NCI-H146 (cell line): ENCODE results near the gene DSG3.
A peak's percentile ranks its signal among the peaks of the same experiment; 100 is the strongest.
"Not testable (repeated sequence)": the region's sequence is repeated elsewhere in the genome, so short reads cannot be mapped to it uniquely, and the experiment has no call there.

ENCODE experiments used
- DNase-seq: peaks from one replicate; lab custom pipeline; 2025; lab: John Stamatoyannopoulos, UW

The DSG3 gene

DNA sequence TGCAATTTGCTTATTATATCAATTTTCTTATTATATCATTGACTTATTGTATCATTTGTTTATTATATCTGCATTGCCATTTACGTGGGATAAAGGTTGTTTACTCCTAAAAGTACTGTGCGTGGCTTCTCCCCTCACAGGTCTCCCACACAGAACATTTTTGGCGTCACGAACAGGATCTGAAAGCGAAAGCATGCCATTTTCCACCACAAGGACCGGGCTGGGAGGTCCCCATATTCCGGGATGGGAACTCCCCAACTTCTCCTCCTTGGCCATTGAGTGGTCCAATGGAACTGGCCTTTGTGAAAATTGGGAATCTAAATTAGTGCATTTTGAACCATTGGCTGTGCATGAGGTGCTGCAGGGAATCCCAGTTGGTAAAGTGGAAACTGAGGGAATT, 45.6 kb downstream of the DSG3 start:
- DNase-seq, result no peak

DNA sequence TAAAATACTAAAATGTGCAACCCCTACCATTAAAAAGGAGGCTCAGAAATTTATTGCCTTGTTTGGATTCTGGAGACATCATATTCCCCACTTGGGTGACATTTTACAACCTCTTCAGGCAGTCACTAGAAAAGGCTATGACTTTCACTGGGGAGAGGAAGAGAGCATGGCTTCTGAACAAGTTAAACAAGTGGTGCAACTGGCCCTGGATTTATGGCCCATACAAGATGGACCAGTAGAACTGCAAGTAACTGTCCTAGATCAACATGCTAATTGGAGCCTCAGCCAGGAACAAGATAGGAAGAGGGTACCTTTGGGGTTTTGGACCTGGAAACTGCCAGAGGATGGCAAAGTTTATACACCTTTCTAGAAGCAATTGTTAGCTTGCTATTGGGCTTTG, 46.4 kb downstream of the DSG3 start:
- DNase-seq, result no peak

DNA sequence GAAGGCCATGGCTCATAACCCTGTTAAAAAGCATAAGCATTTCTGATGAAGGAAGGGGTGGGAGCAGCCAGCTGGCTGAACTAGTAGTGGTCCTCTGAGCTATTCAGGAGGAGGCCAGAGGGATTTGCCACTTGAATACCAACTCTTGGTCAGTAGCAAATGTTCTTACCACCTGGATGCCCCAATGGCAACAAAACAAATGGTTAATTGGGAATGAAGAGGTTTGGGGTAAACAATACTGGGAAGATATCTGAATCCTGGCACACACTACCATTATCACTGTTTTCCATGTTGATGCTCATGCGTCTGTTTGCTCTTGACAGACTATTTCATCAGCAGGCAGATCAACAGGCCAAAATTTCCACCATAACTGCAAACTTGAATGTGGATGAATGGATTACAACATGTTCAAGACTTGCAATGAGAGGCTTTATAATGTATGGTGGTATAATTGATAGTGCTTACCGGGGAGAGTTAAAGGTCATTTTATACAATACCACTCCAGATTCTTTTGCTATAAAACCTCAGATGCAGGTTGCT, 47.2 kb downstream of the DSG3 start:
- DNase-seq, result not testable (repeated sequence)

DNA sequence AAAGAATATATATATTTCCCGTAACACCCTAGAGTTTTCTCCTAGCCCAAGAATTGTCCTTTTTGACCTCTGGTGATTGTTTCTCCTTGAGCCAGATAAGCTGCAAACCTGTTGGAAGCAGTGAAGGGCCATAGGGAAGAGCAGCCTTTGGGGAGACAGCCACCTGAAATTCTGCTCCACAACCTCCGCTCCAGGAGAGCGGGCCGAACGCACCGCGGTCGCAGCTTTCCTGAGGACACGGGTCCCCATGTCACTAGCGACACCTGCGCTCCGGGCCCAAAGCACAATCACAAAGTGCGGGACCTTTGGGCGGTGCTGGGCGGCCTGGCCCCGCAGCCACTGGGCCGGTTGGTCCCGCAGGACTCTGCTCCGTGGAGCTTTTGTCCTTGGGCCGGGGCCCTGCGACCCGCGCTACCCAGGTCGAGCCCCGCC, 49.9 kb downstream of the DSG3 start:
- no peak for DNase-seq

- peak; percentile 66 for DNase-seq
These were observed 50.5 kb downstream of the DSG3 start, which contains the start of gene DSG2 for GRCh38 chr18:31497836-31498573. DSG2 (plus strand) TSS chr18:31498177; CDS start chr18:31498252, 75 bp downstream.

- DNase-seq, result no peak
These were observed 51.3 kb downstream of the DSG3 start for GRCh38 chr18:31498574-31499524.

DNA sequence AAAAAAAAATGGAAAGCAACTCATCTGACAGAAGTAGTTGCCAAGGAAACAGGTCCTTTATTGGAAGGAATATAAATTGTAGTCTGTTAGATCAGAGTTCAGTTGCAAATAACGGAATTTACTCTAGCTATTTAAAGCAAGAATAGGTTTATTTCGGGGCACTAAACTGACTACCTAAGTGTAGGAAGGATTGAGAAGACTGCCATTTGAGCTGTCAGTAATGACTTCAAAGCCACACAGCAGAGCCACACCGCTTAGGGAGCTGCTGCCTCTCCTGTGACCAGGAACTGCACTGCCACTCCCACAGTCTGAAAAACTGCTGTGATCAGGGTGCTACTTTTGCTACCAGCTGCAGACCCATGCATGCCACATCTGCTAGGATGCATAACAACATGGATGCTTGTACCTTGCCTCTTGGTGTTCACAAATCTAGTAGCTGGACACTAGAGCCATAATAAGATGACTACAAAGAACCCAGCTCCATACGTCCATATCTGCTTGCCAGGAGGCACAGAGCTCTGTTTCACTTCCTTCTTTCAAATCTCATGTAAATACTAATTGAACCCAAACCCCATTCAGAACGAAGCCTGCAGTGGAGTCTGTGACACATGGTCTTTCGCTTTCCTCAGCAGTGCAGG, 52.6 kb downstream of the DSG3 start:
- no peak for DNase-seq

GRCh38 chr18:31503011-31503410, 55.5 kb downstream of the DSG3 start:
- DNase-seq, result no peak

- no peak for DNase-seq
These were observed 57.1 kb downstream of the DSG3 start for GRCh38 chr18:31504455-31505147.

GRCh38 chr18:31505156-31505555, 57.6 kb downstream of the DSG3 start:
- no peak for DNase-seq

GRCh38 chr18:31506024-31506742, 58.6 kb downstream of the DSG3 start:
- DNase-seq, result peak; percentile 6

DNA sequence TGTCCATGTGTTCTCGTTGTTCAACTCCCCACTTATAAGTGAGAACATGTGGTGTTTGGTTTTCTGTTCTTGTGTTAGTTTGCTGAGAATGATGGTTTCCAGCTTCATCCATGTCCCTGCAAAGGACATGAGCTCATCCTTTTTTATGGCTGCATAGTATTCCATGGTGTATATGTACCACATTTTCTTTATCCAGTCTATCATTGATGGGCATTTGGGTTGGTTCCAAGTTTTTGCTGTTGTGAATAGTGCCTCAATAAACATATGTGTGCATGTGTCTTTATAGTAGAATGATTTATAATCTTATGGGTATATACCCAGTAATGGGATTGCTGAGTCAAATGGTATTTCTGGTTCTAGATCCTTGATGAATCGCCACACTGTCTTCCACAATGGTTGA, 59.6 kb downstream of the DSG3 start:
- DNase-seq, result not testable (repeated sequence)

- no peak for DNase-seq
These were observed 61.2 kb downstream of the DSG3 start for GRCh38 chr18:31508781-31509180.

GRCh38 chr18:31509571-31509970, 62.0 kb downstream of the DSG3 start:
- no peak for DNase-seq

DNA sequence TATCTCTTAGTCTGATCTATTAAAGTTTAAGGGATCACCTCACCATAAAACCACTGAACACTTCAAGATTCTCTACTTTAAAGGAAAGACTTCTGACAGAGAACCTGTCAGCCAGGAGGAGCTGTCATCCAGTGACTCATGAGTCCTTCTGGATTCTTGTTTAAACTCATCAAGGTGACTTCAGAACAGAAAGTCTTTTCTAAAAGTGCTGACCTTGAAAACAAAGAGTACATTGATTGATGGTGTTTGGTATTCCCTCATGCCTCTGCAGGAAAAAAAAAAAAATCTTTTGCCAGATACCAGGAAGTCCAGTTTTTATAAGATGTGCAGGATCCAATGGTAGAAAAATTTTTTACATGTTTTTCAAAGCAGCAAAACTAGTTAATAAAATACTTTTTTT, 62.8 kb downstream of the DSG3 start:
- no peak for DNase-seq

GRCh38 chr18:31511098-31511497, 63.6 kb downstream of the DSG3 start:
- no peak for DNase-seq

GRCh38 chr18:31512203-31512764, 64.7 kb downstream of the DSG3 start:
- DNase-seq, result no peak

DNA sequence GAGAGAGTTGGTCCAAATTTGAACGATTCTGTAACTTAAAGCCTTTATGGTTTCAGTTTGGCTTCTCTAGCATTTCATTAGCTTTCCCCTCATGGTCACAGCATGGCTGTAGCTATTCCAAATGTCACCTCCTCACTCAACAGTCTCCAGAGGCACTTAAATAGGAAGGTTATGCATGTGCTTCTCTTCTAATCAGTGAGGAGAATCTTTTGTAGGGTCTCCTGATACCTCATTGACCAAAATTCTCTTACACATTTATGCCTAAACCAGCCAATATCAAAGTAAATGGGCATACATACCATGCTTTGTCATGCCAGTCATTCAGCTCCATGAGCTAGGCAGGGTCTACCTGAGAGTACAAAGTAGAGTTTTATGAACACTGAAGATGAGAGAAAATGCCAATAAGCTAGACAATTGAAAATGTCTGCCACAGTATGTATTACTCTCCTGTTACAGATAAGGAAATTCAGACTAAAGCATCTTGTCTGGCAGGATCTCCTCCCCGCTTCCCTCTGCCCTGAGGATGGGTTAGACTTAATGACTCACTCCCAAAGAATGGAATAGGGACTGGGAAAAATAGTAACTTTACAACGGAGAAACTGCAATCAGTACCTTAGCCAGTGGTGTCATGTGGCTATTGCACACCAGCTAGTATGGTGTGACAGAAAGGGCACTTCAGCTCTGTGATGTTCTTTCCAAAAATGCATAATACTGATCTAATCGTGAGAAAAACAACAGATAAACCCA, 65.8 kb downstream of the DSG3 start:
- DNase-seq, result no peak

- no peak for DNase-seq
These were observed 68.9 kb downstream of the DSG3 start for GRCh38 chr18:31516437-31516836.

DNA sequence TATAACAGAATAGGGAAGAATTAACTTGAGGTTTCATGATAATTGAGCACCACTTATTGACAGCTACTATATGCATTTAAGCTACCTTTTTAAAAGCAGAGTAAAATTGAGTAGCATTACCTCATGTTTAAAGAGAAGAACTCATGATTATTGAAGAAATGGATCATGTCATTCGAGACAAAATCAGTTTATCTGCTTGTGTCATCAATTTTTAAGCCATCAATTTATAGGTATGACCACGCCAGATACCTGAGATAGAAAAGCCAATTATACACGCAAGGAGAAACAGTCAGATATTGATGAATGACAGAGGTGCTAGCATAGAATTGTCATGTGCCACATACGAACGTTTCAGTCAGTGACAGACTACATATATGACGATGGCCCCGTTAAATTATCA, 78.8 kb downstream of the DSG3 start:
- no peak for DNase-seq
